Endothelial cell of umbilical vein (primary cell): ENCODE results near the gene SORT1. TPM values are rescaled to one million over a fixed set of nuclear protein-coding genes. Genes with fewer than 3 reads are reported as not detected.

Experiments
- BruUV-seq: library from RNA; stranded (reverse); fragments of 400-500 nt; replicated peaks from 2 replicates; lab custom pipeline; 2021; lab: Mats Ljungman, UMichigan
- CTCF ChIA-PET: fragments of 300-600, 350-600 bp; sonication (Branson Sonifier 250); formaldehyde crosslinking; loops from one replicate; lab custom pipeline; 2021; ENCODE audit warnings: antibody characterized with exemption, inconsistent platforms; lab: Charles Lee
- POLR2A ChIA-PET: fragments of 300-600, 350-600 bp; sonication (Branson Sonifier 250); formaldehyde crosslinking; loops from one replicate; lab custom pipeline; 2021; ENCODE audit warnings: antibody characterized with exemption, inconsistent platforms; lab: Charles Lee
- DNase-seq: peaks from one replicate; pipeline ENCODE4 v3.0.0-alpha.2; 2011; ENCODE audit warnings: low read depth, low spot score
- FAIRE-seq: peaks from 2 replicates; lab custom pipeline; 2011; peaks lifted over from hg19 to GRCh38; lab: Jason Lieb, UNC
- H2AFZ ChIP-seq: 2 replicates; pipeline ENCODE4 v1.6.0; 2012; ENCODE audit warnings: low read depth, low read length, control low read depth, inconsistent platforms
- H3K27ac ChIP-seq: 2 replicates; pipeline ENCODE4 v1.5.1; 2011; ENCODE audit warnings: low read depth, mild to moderate bottlenecking, control low read depth, low read length, moderate library complexity; ENCODE audit not compliant: insufficient read depth
- H3K27me3 ChIP-seq, 2 experiments: 2 replicates each; pipeline versions ENCODE4 v1.6.0 to v1.6.1; 2011; ENCODE audit warnings: low read length in 2 of 2, mixed read lengths in 1 of 2; ENCODE audit not compliant: control insufficient read depth in 2 of 2, insufficient read depth in 2 of 2
- H3K36me3 ChIP-seq, 2 experiments: 2 replicates in 1 of 2; 3 replicates in 1 of 2; pipeline ENCODE4 v1.5.1; 2011; ENCODE audit warnings: low read length in 2 of 2, mild to moderate bottlenecking in 1 of 2, moderate library complexity in 1 of 2; ENCODE audit not compliant: control insufficient read depth in 2 of 2, insufficient read depth in 2 of 2; ENCODE audit errors: extremely low read depth in 1 of 2
- H3K4me1 ChIP-seq: 3 replicates; pipeline ENCODE4 v1.5.1; 2011; ENCODE audit warnings: mild to moderate bottlenecking, low read length; ENCODE audit not compliant: control insufficient read depth, insufficient read depth; ENCODE audit errors: extremely low read depth
- H3K4me2 ChIP-seq: 2 replicates; pipeline ENCODE4 v1.6.1; 2011; ENCODE audit warnings: low read length, control low read depth, mixed read lengths; ENCODE audit not compliant: insufficient read depth
- H3K4me3 ChIP-seq, 3 experiments: fragments of 200-600 bp in 1 of 3; sonication (generic), shearing (Covaris generic) in 1 of 3; replicated peaks in 1 of 3; 2 replicates each; pipeline ENCODE4 v1.5.1; 2011 to 2016; ENCODE audit warnings: control low read depth in 3 of 3, low read length in 3 of 3, mild to moderate bottlenecking in 2 of 3, inconsistent platforms in 1 of 3, low read depth in 1 of 3, moderate library complexity in 1 of 3; ENCODE audit not compliant: insufficient read depth in 1 of 3
- H3K79me2 ChIP-seq: 2 replicates; pipeline ENCODE4 v1.6.0; 2012; ENCODE audit warnings: low read length, inconsistent platforms; ENCODE audit not compliant: control insufficient read depth, insufficient read depth
- H3K9ac ChIP-seq: replicated peaks from 2 replicates; pipeline ENCODE3; 2011; ENCODE audit warnings: low read length, control low read depth; ENCODE audit not compliant: insufficient read depth; ENCODE audit errors: extremely low read depth
- H3K9me1 ChIP-seq: replicated peaks from 3 replicates; pipeline ENCODE4 v1.6.0; 2011; ENCODE audit warnings: mild to moderate bottlenecking, low read length; ENCODE audit not compliant: control insufficient read depth, insufficient read depth; ENCODE audit errors: extremely low read depth
- H3K9me3 ChIP-seq: replicated peaks from 2 replicates; pipeline ENCODE4 v1.5.1; 2012; ENCODE audit warnings: low read length, inconsistent platforms; ENCODE audit not compliant: control insufficient read depth, insufficient read depth
- H4K20me1 ChIP-seq: replicated peaks from 2 replicates; pipeline ENCODE3; 2011; ENCODE audit warnings: mild to moderate bottlenecking, low read length; ENCODE audit not compliant: control insufficient read depth, insufficient read depth; ENCODE audit errors: extremely low read depth
- EZH2 ChIP-seq: IDR thresholded peaks from 2 replicates; pipeline ENCODE4 v1.6.1; 2012; ENCODE audit warnings: borderline replicate concordance, low read depth, mild to moderate bottlenecking, moderate library complexity, low read length, inconsistent platforms; ENCODE audit not compliant: severe bottlenecking
- FOS ChIP-seq: IDR thresholded peaks from 2 replicates; pipeline ENCODE4 v1.6.1; 2011; ENCODE audit warnings: mild to moderate bottlenecking, low read length, moderate library complexity, borderline replicate concordance; ENCODE audit not compliant: insufficient read depth
- GATA2 ChIP-seq: IDR thresholded peaks from 2 replicates; pipeline ENCODE4 v1.7.0; 2011; ENCODE audit warnings: low read depth, mild to moderate bottlenecking, moderate library complexity, mixed read lengths, low read length; ENCODE audit not compliant: insufficient read length, insufficient read depth
- JUN ChIP-seq: IDR thresholded peaks from 2 replicates; pipeline ENCODE4 v1.6.1; 2011; ENCODE audit warnings: borderline replicate concordance, low read depth; ENCODE audit not compliant: insufficient read length, insufficient read depth
- MYC ChIP-seq: IDR thresholded peaks from one replicate; pipeline ENCODE4 v1.6.1; 2011; ENCODE audit warnings: mild to moderate bottlenecking, low read depth, low read length
- POLR2A ChIP-seq: IDR thresholded peaks from 2 replicates; pipeline ENCODE4 v1.6.1; 2012; ENCODE audit warnings: low read depth, mild to moderate bottlenecking, control low read depth, low read length
- POLR2AphosphoS5 ChIP-seq: IDR thresholded peaks from 2 replicates; pipeline ENCODE4 v1.6.1; 2012; ENCODE audit warnings: low read depth, mild to moderate bottlenecking, control low read depth, low read length, moderate library complexity; ENCODE audit not compliant: insufficient read depth
- dilution Hi-C: fragments of 300-500 bp; cut with MboI; formaldehyde crosslinking; loops from one replicate; pipeline ENCODE4 v1.15.0; 2019; ENCODE audit warnings: low sequenced_read_pairs; ENCODE audit not compliant: extremely low pct_ligation_motif_present
- intact Hi-C: fragments of 100-400 bp; cut with micrococcal nuclease; formaldehyde crosslinking; loops from one replicate; pipeline ENCODE4 v1.10.0; 2022
- polyA plus RNA-seq, 4 experiments: library from polyadenylated mRNA; depleted of rRNA in 3 of 4; stranded (reverse) in 3 of 4; unstranded in 1 of 4; fragments of >200 nt; gene quantifications; 2 replicates each; pipeline versions ENCODE4 v1.2.1 to v1.2.3, GENCODE V29; 2011 to 2012; ENCODE audit warnings: missing spikeins in 1 of 4
- total RNA-seq: library from RNA; stranded (reverse); gene quantifications from 2 replicates; pipeline ENCODE4 v1.2.3, GENCODE V29; 2021
- TF ChIP-seq, protein P1 (sequence below): IDR thresholded peaks from 2 replicates; pipeline ENCODE4 v1.6.1; 2011; ENCODE audit not compliant: insufficient read depth, insufficient read length
- TF ChIP-seq, protein P2 (sequence below), 2 donors: IDR thresholded peaks; 1 replicate in 1 of 2; 2 replicates in 1 of 2; pipeline ENCODE4 v1.5.1; 2011; ENCODE audit warnings: low read length in 2 of 2, mild to moderate bottlenecking in 2 of 2, moderate library complexity in 2 of 2, control low read depth in 1 of 2, inconsistent platforms in 1 of 2, low read depth in 1 of 2; ENCODE audit not compliant: insufficient read depth in 1 of 2; ENCODE audit errors: extremely low read depth in 1 of 2

The SORT1 gene
- total and polyA plus RNA-seq, 2 donors (not counting 3 experiments of a cell fraction or from before 2014, with no cell fraction given) = 6.8 to 17.8 TPM

DNA sequence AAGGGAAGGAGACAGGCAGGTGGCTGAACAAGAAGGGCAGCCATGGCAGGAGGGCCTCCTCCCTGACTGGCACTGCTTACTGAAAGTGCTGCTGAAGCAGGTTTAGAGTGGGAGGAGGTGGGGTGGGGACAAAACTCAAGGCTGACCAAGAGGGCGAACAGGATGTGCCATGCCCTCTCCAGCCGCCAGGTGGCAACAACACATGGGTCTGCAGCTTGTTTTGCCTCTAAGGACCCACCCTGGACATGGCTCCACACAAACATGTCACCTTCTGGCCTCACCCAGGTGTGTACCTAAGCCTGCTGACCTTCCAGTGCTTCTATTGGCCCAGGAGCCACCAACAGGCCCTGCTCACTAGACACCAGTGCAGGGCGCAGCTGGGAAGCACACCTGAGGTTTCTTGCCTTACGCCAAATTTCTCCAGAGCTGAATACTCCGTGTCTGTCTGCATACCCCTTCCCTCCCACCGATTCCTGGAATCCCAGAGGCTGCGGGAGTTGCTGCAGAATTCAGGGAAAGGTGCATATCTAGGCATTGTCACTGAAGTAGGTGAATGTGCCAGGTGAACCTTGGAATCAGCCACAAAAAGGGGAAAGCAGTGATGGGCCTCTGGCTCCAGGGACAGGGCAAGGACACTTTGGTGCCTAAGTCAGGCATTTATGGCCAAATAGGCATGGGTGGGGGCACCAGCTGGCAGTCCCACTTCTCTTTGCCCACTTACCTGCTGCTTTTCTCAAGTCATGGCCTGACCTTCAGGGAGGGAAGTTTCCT is 120.1 kb downstream of the SORT1 start:
- Histone ChIP-seq H3K9me1 (no peaks in the 10 kb centered on the region), H3K4me3 (no peak overlapping the region), H3K9me3 (no peaks in the 10 kb centered on the region), H3K36me3 (no peaks in the 10 kb centered on the region), H3K4me1 (peaks cover 12% of the 10 kb centered on the region), H3K4me2 (no peak overlapping the region), H2AFZ (peak overlapping the region; percentile 25), H3K27me3 (no peaks in the 10 kb centered on the region), H3K27ac (no peak overlapping the region), H3K79me2 (peaks cover 13% of the 10 kb centered on the region), H3K9ac (no peak overlapping the region), H4K20me1 (no peaks in the 10 kb centered on the region)
- intact Hi-C loops = loop anchor here (1.0 to 10.0 kb wide), 2 partner anchors 122 to 207 kb away; partner anchors contain the start of gene ATXN7L2
- BruUV-seq = no TSS peak
- FAIRE-seq (peak; percentile 92), DNase-seq (peak; percentile 69)
- POLR2A ChIA-PET = no interaction called here
- dilution Hi-C loops = no loop called here
- no peak for TF ChIP-seq EZH2
- no peak for TF ChIP-seq MYC
- TF ChIP-seq POLR2A = no peak
- TF ChIP-seq FOS = no peak
- TF ChIP-seq, protein P1, sequence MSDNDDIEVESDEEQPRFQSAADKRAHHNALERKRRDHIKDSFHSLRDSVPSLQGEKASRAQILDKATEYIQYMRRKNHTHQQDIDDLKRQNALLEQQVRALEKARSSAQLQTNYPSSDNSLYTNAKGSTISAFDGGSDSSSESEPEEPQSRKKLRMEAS = peak; percentile 19
- no peak for TF ChIP-seq GATA2
- no peak for TF ChIP-seq POLR2AphosphoS5
- TF ChIP-seq, protein P2, sequence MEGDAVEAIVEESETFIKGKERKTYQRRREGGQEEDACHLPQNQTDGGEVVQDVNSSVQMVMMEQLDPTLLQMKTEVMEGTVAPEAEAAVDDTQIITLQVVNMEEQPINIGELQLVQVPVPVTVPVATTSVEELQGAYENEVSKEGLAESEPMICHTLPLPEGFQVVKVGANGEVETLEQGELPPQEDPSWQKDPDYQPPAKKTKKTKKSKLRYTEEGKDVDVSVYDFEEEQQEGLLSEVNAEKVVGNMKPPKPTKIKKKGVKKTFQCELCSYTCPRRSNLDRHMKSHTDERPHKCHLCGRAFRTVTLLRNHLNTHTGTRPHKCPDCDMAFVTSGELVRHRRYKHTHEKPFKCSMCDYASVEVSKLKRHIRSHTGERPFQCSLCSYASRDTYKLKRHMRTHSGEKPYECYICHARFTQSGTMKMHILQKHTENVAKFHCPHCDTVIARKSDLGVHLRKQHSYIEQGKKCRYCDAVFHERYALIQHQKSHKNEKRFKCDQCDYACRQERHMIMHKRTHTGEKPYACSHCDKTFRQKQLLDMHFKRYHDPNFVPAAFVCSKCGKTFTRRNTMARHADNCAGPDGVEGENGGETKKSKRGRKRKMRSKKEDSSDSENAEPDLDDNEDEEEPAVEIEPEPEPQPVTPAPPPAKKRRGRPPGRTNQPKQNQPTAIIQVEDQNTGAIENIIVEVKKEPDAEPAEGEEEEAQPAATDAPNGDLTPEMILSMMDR (IDR thresholded peaks at IDR 0.05; ENCODE audit: extremely low read depth in 1 of 2, insufficient read depth in 1 of 2, low read depth in 1 of 2, low read length in 2 of 2) = peak; percentile 78 to 95
- no peak for TF ChIP-seq JUN
- CTCF ChIA-PET = interaction anchor here (0.6 to 4.8 kb wide), 22 partner anchors 10 to 268 kb away, joined by 3 to 282 read pairs (median 4); partner anchors contain the start of gene SORT1
